ENCODE results near the gene TEAD1. TPM values are rescaled to one million over a fixed set of nuclear protein-coding genes. Genes with fewer than 3 reads are reported as not detected.

TEAD1 gene
- total and polyA plus RNA-seq, 9 of the 15 experiments (the other 6 are each of a cell fraction or from before 2014, with no cell fraction given): 1.7 to 17.7 (median 10.8) TPM

DNA sequence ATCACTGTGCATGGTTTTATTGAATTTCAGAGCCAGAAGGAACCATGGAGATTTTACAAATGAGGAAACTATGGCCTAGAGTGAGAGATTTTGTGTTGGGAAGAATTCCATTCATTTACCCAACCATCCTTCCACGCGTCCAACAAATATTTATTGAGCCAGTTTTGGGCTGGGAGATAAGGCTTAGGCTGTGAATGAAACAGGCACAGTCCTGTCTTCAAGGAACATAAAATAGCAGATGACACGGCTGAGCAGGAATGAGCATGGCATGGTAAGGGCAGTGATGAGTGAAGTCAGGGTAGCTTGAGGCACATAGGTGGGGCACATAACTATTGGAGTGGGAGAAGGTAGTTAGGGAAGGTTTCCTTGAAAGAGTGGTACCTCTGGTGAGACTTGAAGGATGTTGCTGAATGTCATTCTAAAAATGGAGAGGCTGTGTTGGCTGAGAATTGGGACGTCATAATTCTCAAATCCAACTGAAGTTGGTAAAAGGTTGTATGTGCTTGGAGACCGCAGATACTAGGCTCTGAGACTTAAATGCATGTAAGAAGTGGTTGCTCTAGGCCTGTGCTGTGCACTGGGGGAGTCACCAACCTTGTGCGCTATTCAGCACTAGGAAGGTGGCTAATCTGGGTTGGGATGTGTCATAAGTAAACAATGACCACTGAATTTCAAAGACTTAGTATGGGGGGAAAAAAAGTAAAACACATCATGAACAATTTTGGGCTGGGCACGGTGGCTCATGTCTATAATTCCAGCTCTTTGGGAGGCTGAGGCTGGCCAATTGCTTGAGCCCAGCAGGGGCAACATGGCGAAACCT lies 51.9 kb downstream of the TEAD1 start (continued):
- TF ChIP-seq, protein P1, sequence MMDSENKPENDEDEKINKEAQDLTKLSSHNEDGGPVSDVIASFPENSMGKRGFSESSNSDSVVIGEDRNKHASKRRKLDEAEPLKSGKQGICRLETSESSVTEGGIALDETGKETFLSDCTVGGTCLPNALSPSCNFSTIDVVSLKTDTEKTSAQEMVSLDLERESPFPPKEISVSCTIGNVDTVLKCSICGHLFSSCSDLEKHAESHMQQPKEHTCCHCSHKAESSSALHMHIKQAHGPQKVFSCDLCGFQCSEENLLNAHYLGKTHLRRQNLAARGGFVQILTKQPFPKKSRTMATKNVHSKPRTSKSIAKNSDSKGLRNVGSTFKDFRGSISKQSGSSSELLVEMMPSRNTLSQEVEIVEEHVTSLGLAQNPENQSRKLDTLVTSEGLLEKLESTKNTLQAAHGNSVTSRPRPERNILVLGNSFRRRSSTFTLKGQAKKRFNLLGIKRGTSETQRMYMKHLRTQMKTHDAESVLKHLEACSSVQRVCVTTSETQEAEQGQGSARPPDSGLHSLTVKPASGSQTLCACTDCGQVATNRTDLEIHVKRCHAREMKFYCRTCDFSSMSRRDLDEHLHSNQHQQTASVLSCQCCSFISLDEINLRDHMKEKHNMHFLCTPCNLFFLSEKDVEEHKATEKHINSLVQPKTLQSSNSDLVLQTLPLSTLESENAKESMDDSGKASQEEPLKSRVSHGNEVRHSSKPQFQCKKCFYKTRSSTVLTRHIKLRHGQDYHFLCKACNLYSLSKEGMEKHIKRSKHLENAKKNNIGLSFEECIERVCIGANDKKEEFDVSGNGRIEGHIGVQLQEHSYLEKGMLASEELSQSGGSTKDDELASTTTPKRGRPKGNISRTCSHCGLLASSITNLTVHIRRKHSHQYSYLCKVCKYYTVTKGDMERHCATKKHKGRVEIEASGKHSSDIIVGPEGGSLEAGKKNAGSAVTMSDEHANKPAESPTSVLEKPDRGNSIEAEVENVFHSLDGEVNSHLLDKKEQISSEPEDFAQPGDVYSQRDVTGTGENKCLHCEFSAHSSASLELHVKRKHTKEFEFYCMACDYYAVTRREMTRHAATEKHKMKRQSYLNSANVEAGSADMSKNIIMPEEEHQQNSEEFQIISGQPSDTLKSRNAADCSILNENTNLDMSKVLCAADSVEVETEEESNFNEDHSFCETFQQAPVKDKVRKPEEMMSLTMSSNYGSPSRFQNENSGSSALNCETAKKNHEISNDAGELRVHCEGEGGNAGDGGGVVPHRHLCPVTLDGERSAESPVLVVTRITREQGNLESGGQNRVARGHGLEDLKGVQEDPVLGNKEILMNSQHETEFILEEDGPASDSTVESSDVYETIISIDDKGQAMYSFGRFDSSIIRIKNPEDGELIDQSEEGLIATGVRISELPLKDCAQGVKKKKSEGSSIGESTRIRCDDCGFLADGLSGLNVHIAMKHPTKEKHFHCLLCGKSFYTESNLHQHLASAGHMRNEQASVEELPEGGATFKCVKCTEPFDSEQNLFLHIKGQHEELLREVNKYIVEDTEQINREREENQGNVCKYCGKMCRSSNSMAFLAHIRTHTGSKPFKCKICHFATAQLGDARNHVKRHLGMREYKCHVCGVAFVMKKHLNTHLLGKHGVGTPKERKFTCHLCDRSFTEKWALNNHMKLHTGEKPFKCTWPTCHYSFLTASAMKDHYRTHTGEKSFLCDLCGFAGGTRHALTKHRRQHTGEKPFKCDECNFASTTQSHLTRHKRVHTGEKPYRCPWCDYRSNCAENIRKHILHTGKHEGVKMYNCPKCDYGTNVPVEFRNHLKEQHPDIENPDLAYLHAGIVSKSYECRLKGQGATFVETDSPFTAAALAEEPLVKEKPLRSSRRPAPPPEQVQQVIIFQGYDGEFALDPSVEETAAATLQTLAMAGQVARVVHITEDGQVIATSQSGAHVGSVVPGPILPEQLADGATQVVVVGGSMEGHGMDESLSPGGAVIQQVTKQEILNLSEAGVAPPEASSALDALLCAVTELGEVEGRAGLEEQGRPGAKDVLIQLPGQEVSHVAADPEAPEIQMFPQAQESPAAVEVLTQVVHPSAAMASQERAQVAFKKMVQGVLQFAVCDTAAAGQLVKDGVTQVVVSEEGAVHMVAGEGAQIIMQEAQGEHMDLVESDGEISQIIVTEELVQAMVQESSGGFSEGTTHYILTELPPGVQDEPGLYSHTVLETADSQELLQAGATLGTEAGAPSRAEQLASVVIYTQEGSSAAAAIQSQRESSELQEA (IDR thresholded peaks at IDR 0.05; ENCODE audit: low read depth): no peak
- TF ChIP-seq NR2C1 (IDR thresholded peaks at IDR 0.05) (no peak), NR2C1 (tag; IDR thresholded peaks at IDR 0.05) (no peak), NFE2 (IDR thresholded peaks at IDR 0.05; ENCODE audit: low read depth) (peak; percentile 68), ZZZ3 (IDR thresholded peaks at IDR 0.05) (no peak), CREM (IDR thresholded peaks at IDR 0.05; ENCODE audit: low read depth) (0 out of 2 replicates have a peak, but pooled peaks have one; percentile 26), HDAC3 (IDR thresholded peaks at IDR 0.05; ENCODE audit: borderline replicate concordance, partially characterized antibody) (no peak), FOXJ2 (tag; IDR thresholded peaks at IDR 0.05) (no peak), SMARCB1 (IDR thresholded peaks at IDR 0.05; ENCODE audit: insufficient read length, low read depth) (no peak), HOXB6 (CRISPR knock-in tag; IDR thresholded peaks at IDR 0.05; ENCODE audit: borderline replicate concordance) (no peak), ZKSCAN3 (CRISPR knock-in tag; IDR thresholded peaks at IDR 0.05) (no peak)
- TF ChIP-seq, protein P2, sequence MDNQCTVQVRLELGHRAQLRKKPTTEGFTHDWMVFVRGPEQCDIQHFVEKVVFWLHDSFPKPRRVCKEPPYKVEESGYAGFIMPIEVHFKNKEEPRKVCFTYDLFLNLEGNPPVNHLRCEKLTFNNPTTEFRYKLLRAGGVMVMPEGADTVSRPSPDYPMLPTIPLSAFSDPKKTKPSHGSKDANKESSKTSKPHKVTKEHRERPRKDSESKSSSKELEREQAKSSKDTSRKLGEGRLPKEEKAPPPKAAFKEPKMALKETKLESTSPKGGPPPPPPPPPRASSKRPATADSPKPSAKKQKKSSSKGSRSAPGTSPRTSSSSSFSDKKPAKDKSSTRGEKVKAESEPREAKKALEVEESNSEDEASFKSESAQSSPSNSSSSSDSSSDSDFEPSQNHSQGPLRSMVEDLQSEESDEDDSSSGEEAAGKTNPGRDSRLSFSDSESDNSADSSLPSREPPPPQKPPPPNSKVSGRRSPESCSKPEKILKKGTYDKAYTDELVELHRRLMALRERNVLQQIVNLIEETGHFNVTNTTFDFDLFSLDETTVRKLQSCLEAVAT (IDR thresholded peaks at IDR 0.05): peak in 1 of 2 experiments; percentile 35; a peak in 1 of 4 replicates
- TF ChIP-seq, protein P3, sequence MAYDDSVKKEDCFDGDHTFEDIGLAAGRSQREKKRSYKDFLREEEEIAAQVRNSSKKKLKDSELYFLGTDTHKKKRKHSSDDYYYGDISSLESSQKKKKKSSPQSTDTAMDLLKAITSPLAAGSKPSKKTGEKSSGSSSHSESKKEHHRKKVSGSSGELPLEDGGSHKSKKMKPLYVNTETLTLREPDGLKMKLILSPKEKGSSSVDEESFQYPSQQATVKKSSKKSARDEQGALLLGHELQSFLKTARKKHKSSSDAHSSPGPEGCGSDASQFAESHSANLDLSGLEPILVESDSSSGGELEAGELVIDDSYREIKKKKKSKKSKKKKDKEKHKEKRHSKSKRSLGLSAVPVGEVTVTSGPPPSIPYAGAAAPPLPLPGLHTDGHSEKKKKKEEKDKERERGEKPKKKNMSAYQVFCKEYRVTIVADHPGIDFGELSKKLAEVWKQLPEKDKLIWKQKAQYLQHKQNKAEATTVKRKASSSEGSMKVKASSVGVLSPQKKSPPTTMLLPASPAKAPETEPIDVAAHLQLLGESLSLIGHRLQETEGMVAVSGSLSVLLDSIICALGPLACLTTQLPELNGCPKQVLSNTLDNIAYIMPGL (CRISPR knock-in tag; IDR thresholded peaks at IDR 0.05): no peak
